Colonic mucosa (tissue), 4 donors: ENCODE results near the gene KCNA2. TPM values are rescaled to one million over a fixed set of nuclear protein-coding genes. Genes with fewer than 3 reads are reported as not detected.

ENCODE experiments used
- DNase-seq: peaks from one replicate; pipeline ENCODE4 v3.0.0-alpha.2; 2020
- H3K27ac ChIP-seq: fragments of 200-600 bp; one replicate; pipeline ENCODE4 v1.8.0; 2021
- H3K27me3 ChIP-seq: fragments of 200-600 bp; one replicate; pipeline ENCODE4 v1.8.0; 2021
- H3K36me3 ChIP-seq: fragments of 200-600 bp; one replicate; pipeline ENCODE4 v1.8.0; 2021
- H3K4me1 ChIP-seq: fragments of 200-600 bp; one replicate; pipeline ENCODE4 v1.8.0; 2021; ENCODE audit warnings: mild to moderate bottlenecking
- H3K4me3 ChIP-seq: fragments of 200-600 bp; one replicate; pipeline ENCODE4 v1.8.0; 2021
- H3K9ac ChIP-seq, 2 donors: one replicate each; pipeline ENCODE4 v1.7.0; 2013; ENCODE audit warnings: control low read depth in 2 of 2, low read depth in 2 of 2, low read length in 2 of 2
- H3K9me3 ChIP-seq: fragments of 200-600 bp; one replicate; pipeline ENCODE4 v1.8.0; 2021
- CTCF ChIP-seq: fragments of 200-600 bp; IDR thresholded peaks from one replicate; pipeline ENCODE4 v1.8.0; 2022; ENCODE audit warnings: antibody characterized with exemption, mild to moderate bottlenecking
- intact Hi-C: fragments of 100-400 bp; cut with DNase I; formaldehyde crosslinking; loops from one replicate; pipeline ENCODE4 v1.14.1; 2022
- total RNA-seq, 2 donors: library from RNA; stranded (reverse); fragmentation: NEBNext Ultra II Directional in 1 of 2; extraction: Animal tissue kit (Norgen Biotek cat#: 25700) in 1 of 2; gene quantifications; one replicate each; pipeline ENCODE4 v1.2.1, GENCODE V29; 2021
- donor health status: healthy.
- donor health status: DM: no; HTN: no; CAD: no.
- donor health status: DM: no; HTN: no; CAD: no.

The KCNA2 gene
- total RNA-seq, 2 donors from 2014 or later: 0.17 to 0.61 TPM

GRCh38 chr1:110545492-110545891 lies 60.7 kb downstream of the KCNA2 start:
- DNase-seq: no peak
- Histone ChIP-seq H3K27me3 (no peaks in the 10 kb centered on the region), H3K27ac (no peak overlapping the region), H3K4me1 (no peaks in the 10 kb centered on the region), H3K9me3 (no peaks in the 10 kb centered on the region), H3K36me3 (no peaks in the 10 kb centered on the region), H3K9ac (no peak overlapping the region), H3K4me3 (no peak overlapping the region)
- no peak for TF ChIP-seq CTCF
- intact Hi-C loops: no loop called here

- TF ChIP-seq CTCF: no peak
- H3K4me3 ChIP-seq: no peak overlapping the region
- H3K9me3 ChIP-seq: no peaks in the 10 kb centered on the region
- H3K9ac ChIP-seq: no peak overlapping the region
- intact Hi-C loops: no loop called here
- H3K4me1 ChIP-seq: no peaks in the 10 kb centered on the region
- no peak for DNase-seq
- H3K36me3 ChIP-seq: no peaks in the 10 kb centered on the region
- no peaks in the 10 kb centered on the region for H3K27me3 ChIP-seq
- H3K27ac ChIP-seq: no peak overlapping the region
Measured at GRCh38 chr1:110544753-110545152, 61.4 kb downstream of the KCNA2 start.

Other genes starting within 250 kb of the KCNA2 start
- gene SLC16A4, start 215.3 kb downstream of the KCNA2 start, total RNA-seq: 1 to 10 TPM in 1 of 2 donors, under 1 TPM in 1; 0.79 to 2.0 TPM
- 100 to 1,000 TPM; 130 to 146 TPM for gene LAMTOR5, start 198.7 kb downstream of the KCNA2 start, total RNA-seq
- not detected for gene PROK1, start 155.2 kb downstream of the KCNA2 start, total RNA-seq
- not detected for gene KCNA10, start 87.2 kb downstream of the KCNA2 start, total RNA-seq
- gene KCNA3, start 68.6 kb upstream of the KCNA2 start, total RNA-seq: 1 to 10 TPM in 1 of 2 donors, under 1 TPM in 1; 0.93 to 1.4 TPM